Measurements from ENCODE around the gene SAPCD1.

The SAPCD1 gene

GRCh38 chr6:31762356-31762755 is at the start of gene SAPCD1:
TSS of gene SAPCD1 (plus strand) at chr6:31762656. CDS start at chr6:31763055, 399 bp downstream.
- DNase-seq: no peak

- DNase-seq: no peak
Observed at GRCh38 chr6:31713465-31713864, 49.0 kb upstream of the SAPCD1 start.

- no peak for DNase-seq
Observed at GRCh38 chr6:31713991-31714684, 48.3 kb upstream of the SAPCD1 start.

- DNase-seq: no peak
Observed at GRCh38 chr6:31715022-31715958, 47.2 kb upstream of the SAPCD1 start, which contains the start of gene LY6G6D. TSS of gene LY6G6D (plus strand) at chr6:31715348. CDS start at chr6:31715356, 8 bp downstream.

- DNase-seq: peak; percentile 57
Observed at GRCh38 chr6:31717499-31718222, 44.8 kb upstream of the SAPCD1 start.

- DNase-seq: peak; percentile 98
Observed at GRCh38 chr6:31718265-31718664, 44.2 kb upstream of the SAPCD1 start.

GRCh38 chr6:31719001-31719400 is 43.5 kb upstream of the SAPCD1 start:
- peak; percentile 18 for DNase-seq

- DNase-seq: no peak
Observed at GRCh38 chr6:31720196-31720770, 42.2 kb upstream of the SAPCD1 start.

- DNase-seq: no peak
Observed at GRCh38 chr6:31721351-31722020, 41.0 kb upstream of the SAPCD1 start, which contains the start of gene LY6G6C. TSS of gene LY6G6C (minus strand) at chr6:31721746. CDS start at chr6:31721679, 67 bp downstream.

GRCh38 chr6:31722173-31722572 is 40.3 kb upstream of the SAPCD1 start:
- no peak for DNase-seq

GRCh38 chr6:31723245-31723979 is 39.0 kb upstream of the SAPCD1 start, which contains the start of gene MPIG6B:
TSS of gene MPIG6B (plus strand) at chr6:31723373. CDS start at chr6:31723384, 11 bp downstream.
- DNase-seq: no peak

- DNase-seq: no peak
Observed at GRCh38 chr6:31723980-31724691, 38.3 kb upstream of the SAPCD1 start.

- DNase-seq: no peak
Observed at GRCh38 chr6:31725502-31726350, 36.7 kb upstream of the SAPCD1 start.

- no peak for DNase-seq
Observed at GRCh38 chr6:31727034-31727716, 35.3 kb upstream of the SAPCD1 start.

GRCh38 chr6:31727717-31728671 is 34.5 kb upstream of the SAPCD1 start:
- no peak for DNase-seq

- no peak for DNase-seq
Observed at GRCh38 chr6:31728767-31729514, 33.5 kb upstream of the SAPCD1 start, which contains the start of gene DDAH2. TSS of gene DDAH2 (minus strand) at chr6:31729299. CDS start at chr6:31729161, 138 bp downstream.

- no peak for DNase-seq
Observed at GRCh38 chr6:31729515-31729978, 32.9 kb upstream of the SAPCD1 start.
